NCI-H460 (cell line): ENCODE data around the gene LAMB3. TPM values are rescaled to one million over a fixed set of nuclear protein-coding genes. Genes with fewer than 3 reads are reported as not detected.
A peak's percentile ranks its signal among the peaks of the same experiment; 100 is the strongest.

Experiments used
- DNase-seq: peaks from one replicate; pipeline ENCODE4 v3.0.0-alpha.2; 2016; ENCODE audit warnings: low read depth; ENCODE audit errors: extremely low read depth
- total RNA-seq: library from RNA; depleted of rRNA; stranded (reverse); fragments of >200 nt; shearing (Covaris generic); gene quantifications from 2 replicates; pipeline ENCODE4 v1.2.3, GENCODE V29; 2014

Gene LAMB3
- total RNA-seq, 1 experiment from 2014 or later, result 19.1 TPM

DNA sequence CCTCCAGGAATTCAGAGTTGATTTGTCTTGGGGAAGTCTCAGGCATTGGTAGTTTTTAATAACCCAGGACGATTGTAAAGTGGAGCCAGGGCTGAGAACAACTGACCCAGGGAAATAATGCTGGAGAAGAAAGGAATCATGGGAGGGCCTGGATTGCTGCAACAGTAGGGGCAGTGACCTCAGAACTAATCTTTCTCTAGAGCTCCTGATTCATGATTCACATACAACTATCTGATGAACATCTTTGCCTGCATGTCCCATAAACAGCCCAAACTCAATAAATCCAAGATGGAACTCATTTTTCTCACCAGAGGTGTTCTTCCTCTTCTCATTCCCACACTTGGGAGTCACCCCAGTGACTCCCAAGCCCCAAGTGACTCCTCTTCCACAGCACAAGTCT, 14.9 kb upstream of the LAMB3 start:
- no peak for DNase-seq

DNA sequence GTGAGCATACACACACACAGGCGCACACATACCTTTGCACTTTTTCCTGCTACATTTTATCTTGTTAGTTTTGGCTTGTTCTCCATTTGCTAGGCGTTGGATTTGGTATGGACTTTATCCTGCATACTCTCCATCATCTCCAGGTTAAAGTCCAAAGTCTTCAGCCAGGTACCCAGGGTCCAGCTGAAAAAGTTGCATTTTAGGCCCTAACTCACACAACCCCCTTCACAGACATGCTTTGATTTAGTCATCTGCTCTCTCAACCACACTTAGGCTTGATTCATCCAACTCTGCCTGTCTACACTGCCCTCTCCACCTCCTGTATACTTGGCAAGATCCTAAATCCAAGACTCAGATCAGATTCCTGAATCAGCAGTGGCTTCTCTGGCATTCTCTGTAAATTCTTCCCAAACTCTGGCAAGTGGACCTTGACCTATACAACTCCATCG, 10.7 kb upstream of the LAMB3 start:
- no peak for DNase-seq

DNA sequence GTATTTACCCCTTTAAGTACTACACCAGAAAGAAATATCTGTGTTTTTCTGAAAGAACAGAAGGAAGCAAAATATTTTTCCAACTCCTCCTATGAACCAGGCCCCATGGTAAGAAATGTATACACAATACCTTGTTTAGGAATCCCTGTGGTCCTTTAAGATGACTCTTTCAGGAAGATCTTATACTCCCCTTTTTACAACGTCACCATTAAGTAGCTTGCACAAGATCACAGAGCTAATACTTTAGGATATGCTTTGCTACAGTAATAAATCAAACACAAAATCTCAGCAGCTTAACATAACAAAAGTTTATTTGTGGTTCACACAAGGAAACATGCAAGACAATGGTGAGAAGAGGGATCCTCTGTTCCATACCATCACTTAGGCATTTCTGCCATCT, 8.8 kb upstream of the LAMB3 start:
- DNase-seq, result no peak

DNA sequence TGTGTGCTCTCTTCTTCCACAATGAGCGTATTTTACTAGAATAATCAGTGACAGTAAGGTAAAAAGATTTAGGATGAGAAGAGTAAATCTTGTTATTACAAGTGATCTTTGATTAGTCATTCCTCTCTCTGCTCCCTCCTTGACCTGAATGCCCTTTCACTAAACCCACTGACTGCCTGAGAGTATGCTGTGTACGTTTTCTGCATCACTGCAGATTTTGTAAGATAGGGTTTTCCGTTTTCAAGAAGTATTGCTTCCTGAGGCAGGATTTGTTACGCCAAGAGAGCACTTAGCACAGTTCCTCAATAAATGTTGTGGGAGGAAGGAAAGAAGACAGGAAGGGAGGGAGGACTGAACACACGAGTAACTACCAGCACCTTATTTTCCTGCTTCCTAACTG, 7.7 kb upstream of the LAMB3 start:
- DNase-seq, result no peak

DNA sequence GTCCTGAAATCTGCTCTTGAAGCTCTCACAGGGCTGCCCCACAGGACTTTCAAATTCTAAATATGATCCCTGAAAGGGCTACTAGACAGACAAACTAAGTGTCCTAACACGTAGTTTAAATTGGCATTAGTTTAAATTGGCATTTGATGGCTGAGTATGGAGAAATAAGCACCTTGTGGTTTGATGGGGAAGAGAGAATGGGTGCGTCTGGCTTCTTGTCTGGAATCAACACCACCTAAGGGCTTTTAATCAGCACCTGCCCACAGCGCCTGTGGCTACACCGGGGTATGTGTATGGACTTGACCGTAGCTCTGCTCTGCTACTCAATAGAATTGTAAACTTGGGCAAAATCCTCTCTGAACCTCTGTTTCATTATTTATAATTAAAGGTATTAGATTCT, 5.7 kb upstream of the LAMB3 start:
- DNase-seq, result no peak

DNA sequence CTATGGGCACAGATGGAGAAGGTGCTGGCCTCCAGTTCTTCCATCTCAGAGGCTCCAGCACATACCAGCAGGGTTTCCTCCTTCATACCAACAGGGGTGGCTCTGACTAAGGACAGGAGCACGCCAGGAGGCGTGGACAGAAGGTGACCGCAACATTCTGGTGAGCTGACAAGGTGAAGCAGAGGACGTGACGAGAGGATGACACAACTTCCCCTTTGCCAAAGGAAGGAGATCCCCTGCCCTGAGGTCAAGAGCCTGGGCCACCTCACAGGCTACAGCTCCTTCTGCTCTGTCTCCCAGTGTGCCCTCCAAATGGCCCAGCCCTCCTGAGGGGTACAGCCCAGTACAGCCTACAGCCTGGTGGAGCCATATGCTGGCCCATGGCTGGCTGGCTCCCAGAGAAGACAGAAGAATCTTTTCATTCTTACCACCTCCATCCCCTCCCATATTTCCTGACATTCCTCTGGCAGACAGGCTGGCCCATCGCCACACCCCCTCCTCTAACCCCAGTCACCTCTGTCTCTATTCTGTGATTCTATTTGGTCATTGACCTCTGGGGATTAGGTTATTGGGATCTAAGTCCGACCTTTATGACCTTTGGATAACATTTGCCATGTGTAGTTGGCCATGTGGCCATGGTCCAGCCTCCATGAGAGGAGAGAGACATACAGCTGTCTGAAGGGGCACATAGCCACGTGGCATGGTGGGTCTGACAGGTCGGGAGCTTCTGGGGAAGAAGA, 5.1 kb upstream of the LAMB3 start:
- DNase-seq, result no peak

DNA sequence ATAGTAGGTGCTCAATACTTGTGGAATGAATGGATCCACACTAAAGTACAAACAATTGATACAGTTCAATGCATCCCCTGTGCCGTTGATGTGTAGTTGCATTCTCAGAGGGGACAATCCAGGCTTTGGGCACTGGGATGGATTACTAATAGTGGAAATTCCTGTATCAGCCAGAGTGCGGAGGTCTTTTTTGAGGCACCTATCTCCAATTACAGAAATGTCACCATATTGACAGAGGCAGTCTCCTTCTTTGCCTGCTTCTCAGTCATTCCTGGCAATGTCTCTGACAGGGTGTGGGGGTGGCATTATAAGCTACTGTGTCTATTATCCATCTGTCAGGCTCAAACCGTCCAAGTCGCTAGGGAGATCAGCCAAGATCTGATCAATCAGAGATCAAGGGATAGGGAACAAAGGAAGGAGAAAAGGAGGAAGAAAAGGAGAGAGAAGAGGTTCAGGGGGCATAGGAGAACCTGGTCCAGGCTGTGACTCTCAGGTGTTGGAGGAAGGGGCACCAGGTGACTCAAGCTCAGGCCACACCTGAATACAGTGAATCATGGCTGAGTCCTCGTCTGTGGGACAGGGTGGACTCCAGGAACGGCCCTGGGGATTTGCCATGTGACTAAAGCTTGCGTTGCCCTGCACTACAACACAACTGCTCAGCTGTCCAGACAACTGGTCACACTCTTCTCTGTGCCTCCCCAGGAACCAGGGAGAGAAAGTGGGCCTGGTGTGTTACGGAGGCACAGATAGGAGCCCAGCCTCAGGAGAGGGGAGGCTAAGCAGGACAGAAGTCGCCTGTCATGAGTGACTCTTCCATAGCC, 3.4 kb upstream of the LAMB3 start:
- DNase-seq, result no peak

DNA sequence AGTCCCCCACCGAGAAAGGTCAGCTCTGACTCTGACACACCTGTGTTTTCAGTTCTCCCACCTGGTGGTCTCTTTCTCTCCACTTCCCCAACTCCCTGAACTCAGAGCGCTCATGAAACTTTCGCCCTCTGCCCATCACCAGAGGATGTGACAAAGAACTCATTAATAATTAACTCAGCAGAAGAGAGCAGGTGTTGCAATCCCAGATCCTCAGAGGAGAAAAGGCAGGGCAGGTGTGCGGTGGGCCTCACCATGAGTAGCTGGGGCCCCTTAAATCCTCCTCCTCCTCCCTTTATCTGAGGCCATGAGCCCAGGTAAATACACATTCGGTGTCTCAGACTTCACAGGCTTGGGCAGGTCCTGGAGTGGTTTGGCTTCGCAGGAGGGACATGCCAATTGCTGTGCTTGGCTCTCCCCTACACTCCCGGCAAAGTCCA, 1.7 kb upstream of the LAMB3 start:
- no peak for DNase-seq

DNA sequence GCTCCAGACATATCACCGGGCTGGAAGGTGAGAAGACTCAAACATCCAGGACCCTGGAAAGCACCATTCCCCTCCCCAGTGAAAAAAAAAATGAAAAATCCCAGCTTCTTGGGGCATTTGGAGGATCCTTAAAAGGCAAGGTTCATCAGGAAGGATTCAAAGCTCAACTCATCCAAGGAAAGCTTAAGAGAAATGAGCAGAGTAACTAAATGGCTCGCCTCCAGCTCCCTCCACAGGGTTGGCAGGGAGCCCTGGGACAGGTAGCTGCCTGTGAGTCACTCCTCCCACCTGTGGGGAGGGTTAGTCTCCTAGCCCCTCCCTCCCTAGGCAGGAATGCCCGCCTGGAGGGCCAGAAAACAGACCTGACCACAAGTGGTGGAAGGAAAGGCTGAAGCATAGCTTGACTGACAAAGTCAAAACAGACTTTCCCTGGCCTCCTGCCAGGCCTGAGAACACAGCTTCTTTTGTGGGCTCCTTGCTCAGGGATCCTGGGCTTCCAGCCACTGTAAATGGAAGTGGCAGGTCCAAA, 712 bp upstream of the LAMB3 start:
- DNase-seq, result no peak

DNA sequence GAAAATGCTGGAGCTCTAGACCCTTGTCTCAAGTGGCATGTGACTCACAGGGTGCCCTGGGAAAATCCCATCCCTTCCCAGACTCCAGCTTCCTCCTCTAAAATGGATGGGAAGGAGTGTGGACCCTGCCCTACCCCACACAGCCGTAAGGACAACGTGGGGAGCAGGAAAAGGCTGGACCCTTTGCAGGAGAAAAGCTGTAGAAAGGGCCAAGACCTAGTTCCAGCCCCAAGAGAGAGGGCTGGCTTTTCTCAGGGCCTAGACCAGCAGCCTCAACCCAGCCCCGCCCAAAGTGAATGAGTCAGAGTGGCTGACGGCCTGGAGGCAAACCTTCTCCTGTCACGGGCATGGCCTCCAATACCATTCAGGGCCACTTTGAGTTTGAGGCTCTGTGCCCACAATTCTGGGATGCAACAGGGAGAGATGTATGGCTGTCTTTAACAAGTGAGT, 1.1 kb downstream of the LAMB3 start:
- DNase-seq, result peak; percentile 73

DNA sequence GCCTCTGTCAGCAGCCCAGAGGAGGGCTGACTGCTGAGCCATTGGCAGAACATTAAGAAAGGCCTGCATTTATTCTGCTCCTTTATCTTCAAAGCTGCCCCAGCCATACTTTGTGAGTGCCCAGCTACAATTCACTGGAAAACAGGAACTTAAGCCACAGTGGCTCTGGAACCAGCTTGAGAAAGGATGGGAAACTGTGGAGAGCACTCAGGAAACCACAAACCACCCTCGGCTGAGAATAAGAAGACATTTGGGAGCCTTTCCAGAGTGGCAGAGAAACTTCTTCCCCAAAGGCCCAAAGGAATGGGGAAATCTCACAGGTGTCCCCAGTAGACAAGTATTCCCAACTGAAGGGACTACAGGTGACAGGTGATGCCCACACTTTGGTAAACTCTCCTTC, 1.8 kb downstream of the LAMB3 start:
- DNase-seq, result no peak

DNA sequence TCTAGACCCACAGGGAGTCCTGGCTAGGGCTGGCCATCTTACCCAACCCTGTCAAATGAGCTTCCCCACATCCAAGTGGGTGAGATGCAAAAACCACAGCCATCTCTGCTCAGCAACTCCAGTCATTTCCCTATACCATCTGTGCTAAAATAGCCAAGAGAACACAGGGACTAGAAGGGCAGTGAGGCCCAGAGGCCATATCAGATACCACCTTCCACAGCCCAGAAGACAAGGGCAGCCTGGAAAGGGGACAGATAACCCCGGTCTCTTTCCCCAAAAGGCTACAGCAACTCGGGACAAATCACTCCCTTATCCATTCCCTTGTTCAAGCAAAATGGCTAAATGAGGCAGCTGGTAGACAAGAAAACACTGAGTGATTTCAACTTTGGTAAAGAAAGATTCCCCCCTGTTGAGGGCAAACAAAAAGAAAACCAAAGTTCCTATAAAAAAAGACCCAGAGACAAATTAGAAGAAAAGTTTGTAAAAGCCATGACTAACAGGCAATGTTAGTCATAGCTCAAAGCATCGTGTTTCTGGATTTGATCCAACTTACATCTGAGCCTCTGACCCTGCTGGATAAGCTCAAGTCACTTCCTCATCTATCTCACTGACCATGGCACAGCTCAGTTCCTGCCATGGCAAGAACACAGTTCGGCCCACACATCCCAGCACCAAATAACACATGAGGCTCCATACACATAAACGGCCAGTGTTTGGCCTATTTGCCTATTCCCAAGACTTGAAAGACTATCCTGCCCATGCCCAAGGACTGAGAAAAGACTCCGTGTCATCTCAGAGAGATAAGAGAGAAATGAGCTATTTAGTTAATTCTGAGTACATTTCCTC, 3.1 kb downstream of the LAMB3 start:
- peak; percentile 63 for DNase-seq

DNA sequence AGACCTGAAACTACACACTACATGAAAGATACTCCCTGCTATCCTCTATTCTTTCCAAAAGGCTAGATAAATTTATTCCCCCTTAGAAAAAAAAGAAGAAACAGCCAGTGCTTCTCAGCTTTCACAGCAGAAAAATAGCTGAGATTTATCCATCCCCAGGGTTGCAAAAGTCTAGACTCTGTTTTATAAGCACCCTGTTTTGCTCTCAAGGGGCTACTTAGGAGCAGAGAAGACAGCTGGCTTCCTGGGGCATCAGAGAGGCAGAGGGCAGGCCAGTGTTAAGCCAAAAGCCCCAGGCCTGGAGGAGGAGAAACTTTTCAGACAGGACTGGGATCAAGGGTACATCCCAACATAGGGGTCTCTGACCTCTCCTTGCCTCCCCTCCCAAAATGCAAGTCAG, 3.9 kb downstream of the LAMB3 start:
- no peak for DNase-seq

DNA sequence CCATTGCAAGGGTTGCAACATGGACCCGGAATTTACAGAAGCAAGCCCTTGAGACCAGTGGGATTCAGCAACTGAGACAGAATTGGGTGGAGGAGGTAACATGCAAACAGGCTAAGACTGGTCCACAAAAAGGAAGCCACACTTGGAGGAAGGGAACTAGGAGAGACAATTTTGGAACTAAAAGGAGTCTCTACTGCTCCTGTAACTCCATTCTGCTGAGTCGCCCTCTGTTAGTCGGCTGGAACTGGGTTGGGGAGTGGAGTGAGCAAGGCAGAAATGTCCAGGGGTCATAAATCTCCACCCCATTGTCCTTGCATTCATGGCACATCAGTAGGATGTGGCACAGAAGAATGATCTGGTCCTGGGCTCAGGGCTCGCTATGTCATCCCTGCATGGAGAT, 5.1 kb downstream of the LAMB3 start:
- DNase-seq, result no peak

DNA sequence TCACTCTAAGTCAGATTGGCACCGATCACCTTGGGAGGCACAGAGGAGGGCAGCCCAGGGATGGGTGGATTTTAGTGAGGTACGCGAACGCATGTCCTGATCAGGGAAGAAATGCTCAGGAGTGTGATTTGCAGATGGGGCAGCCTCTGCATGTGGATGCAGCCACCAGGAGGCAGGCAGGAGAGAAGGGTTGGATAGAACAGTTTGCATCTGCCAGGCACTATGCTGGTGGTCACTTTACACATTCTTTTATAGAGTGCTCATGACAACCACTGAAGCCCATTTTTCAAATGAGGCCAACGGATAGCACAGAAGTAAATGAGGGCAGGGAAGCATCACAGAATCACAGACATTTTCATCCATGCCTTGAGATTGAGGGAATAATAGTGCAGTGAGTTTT, 5.7 kb downstream of the LAMB3 start:
- DNase-seq, result no peak

DNA sequence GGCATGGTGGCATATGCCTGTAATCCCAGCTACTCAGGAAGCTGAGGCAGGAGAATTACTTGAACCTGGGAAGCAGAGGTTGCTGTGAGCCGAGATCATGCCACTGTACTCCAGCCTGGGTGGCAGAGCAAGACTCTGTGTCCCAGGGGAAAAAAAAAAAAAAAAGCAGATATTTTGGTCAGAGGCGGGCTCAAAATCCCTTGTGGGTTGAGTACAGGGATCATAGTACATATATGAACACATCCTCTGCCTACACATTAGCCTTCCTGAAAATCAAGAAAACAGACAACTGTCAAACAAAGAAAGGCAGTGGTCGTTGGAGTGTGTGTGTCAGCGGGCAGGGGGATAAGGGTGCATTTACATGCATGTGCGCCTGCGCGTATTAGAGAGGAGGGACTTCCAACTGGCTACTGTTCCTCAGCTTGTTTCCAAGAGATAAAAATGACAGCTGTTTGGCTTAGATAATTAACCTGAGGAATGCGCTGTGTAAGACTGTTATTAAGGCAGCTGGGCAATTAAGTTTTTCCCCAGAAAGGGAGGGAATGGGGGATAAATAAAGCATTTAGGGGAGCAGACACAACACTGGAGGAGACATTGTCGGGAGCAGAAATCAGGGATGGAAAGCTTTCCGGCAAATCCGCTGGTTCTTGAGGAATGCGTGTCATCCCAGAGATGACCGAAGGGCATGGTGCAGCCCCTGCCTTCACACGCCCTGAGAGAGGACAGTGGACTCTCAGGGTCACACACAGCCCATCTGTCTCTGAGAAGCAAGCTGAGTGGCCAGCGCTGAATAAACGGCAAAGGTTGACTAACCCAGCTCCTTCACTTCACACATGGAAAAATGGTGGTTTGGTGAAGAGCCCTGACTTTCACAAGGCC, 6.4 kb downstream of the LAMB3 start:
- DNase-seq, result no peak

DNA sequence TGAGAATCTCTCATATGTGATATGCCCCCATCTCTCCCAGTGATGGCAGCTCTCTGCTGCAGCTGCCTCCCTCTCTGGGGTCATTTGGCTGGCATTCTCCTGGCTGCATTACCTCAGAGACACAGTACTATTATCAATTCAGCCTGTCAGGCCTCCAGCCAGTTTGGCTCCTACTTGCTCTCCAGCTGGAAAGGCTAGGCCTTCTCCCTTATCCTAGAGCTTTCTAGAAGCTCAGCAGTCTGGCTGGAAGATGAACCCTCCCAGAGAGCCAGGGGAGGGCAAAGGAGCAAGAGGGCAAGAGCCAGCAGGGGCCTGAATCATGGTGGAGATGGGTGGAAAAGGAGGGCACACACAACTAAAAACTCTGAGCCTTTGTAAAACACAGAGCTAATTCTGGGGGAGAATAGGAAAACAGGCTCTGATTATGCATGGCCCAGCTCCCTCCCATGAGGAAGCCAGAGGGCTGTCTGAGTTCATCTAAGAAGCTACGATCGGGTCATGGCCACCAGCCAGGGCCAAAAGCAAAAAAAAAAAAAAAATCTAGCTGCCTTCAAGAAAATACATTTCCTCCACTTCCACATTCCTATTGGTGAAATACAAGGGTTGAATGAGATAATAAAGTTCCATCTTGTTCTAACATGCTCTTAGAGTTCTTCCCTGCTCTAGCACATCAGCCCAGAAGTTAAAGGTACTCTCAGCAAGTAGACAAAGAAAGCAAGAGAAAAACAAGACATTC, 8.8 kb downstream of the LAMB3 start:
- DNase-seq, result no peak

DNA sequence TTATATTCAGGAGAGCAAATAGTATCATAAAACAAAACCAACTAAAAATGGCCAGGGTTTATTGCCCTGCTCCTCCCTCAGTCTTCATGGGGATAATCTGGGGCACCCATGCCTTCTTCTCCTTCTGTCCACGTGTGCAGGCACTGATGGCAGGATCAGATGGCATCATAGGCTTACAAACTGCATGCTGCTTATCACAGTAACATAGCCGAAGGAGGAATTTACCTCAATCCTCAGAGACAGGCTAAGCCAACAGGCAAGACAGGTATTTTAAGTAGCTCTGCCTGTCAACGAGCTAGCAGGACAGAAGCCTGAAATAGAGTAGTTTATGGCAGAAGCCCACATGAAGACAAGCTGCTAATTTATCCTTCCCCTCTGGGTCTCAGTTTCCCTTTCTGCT, 9.4 kb downstream of the LAMB3 start:
- no peak for DNase-seq

DNA sequence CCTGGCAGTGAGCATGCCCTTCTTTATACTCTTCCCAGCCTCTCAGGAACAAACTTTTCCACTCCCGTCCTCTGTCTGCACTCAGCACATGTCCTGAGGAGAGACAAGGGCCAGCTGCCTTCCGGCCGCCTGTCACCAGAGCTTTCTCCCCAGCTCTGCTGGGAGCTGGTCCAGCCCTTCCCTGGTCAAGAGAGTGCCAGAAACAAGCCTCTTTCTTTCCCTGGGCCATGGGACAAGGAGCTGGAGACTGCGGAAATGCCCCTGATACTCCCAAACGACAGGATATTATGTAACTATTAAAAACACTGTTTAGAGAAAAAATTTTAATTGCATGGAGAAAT, 10.4 kb downstream of the LAMB3 start:
- no peak for DNase-seq
